Retinal pigment epithelial cell (primary cell): ENCODE data around the gene GABBR2.

Experiments
- DNase-seq: peaks from one replicate; pipeline ENCODE4 v3.0.0-alpha.2; 2010; ENCODE audit warnings: low read depth
- H3K4me3 ChIP-seq: 2 replicates; pipeline ENCODE4 v1.5.1; 2011; ENCODE audit warnings: mild to moderate bottlenecking, low read length, control low read depth, moderate library complexity
- CTCF ChIP-seq: conservative IDR thresholded peaks from 2 replicates; pipeline ENCODE4 v1.5.1; 2011; ENCODE audit warnings: low read depth, low read length, control low read depth, inconsistent platforms

The GABBR2 gene

DNA sequence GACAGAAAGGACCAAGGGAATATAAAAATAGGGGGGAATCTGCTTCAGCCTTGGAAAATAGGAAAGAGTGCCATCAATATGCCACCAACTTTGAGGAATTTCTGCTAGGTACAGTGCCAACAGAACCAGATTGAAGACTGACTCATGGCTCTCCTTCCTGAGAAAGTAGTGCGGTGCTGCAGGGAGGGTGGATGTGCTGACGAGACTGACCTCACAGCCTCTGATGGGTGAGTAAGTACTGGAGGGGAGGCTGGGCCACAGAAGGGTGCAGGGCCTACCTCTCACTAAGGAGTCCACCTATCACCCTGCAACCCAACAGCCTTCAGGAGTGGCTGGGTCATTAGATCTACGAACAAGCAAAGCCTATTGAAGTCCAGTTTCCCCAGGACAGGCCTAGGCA lies 187.6 kb downstream of the GABBR2 start:
- no peak for TF ChIP-seq CTCF
- no peak overlapping the region for H3K4me3 ChIP-seq
- no peak for DNase-seq

DNA sequence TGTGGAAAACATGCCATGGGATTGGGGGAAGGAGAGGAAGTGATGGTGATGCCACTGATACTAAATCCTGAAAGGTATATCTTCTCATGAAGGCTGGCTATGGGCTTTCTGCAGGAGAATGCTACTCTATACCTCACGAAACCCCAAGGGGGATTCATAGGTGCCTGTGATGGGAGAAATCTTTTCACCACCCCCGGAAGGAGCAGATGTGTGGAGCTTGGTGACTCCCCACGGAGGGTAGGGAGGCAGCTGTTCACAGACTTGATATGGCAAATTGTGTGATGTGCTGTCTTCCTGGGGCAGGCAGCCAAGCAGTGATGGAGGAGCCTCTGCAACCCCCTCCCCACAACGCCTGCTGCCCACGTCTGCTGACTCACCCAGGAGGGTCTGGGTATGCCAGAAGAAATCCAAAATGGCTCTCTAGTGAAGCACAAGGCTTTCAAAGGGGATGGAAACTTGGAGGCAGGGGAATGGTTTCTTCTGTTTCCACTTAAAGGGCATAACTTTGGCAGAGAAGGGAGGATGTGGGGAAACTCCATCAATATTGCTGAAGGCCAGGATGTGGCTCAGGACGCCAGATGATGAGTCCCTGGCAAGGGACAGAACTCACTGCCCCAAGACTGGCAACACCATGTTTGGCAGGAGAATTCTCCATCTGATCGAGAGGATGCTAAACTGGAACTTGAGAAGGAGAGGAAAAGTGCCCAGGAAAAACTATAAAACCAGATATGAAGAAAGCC lies 188.3 kb downstream of the GABBR2 start:
- DNase-seq, result no peak
- H3K4me3 ChIP-seq, result no peak overlapping the region
- TF ChIP-seq CTCF, result no peak

DNA sequence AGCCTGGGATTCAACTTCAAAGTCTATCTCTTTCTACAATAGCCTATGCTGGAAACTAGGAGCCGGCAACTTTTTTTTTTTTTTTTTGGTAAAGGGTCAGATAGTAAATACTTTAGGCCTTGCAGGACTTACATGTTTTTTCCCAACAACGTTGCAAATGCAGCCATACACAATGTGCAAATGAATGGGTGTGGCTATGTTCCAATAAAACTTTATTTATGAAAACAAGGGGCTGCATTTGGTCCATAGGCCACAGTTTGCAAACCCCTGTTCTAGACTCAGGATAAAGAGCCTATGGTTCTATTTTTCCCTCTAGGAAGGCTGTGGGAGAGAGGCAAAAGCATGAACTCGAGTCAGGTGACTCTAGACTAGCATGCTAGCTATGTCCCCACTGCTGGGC lies 189.1 kb downstream of the GABBR2 start:
- DNase-seq, result no peak
- no peak for TF ChIP-seq CTCF
- no peak overlapping the region for H3K4me3 ChIP-seq

GRCh38 chr9:98518556-98518955 lies 190.2 kb downstream of the GABBR2 start:
- TF ChIP-seq CTCF, result no peak
- H3K4me3 ChIP-seq, result no peak overlapping the region
- DNase-seq, result no peak

- H3K4me3 ChIP-seq, result no peak overlapping the region
- no peak for TF ChIP-seq CTCF
- DNase-seq, result no peak
These were observed 191.0 kb downstream of the GABBR2 start for GRCh38 chr9:98517761-98518160.

DNA sequence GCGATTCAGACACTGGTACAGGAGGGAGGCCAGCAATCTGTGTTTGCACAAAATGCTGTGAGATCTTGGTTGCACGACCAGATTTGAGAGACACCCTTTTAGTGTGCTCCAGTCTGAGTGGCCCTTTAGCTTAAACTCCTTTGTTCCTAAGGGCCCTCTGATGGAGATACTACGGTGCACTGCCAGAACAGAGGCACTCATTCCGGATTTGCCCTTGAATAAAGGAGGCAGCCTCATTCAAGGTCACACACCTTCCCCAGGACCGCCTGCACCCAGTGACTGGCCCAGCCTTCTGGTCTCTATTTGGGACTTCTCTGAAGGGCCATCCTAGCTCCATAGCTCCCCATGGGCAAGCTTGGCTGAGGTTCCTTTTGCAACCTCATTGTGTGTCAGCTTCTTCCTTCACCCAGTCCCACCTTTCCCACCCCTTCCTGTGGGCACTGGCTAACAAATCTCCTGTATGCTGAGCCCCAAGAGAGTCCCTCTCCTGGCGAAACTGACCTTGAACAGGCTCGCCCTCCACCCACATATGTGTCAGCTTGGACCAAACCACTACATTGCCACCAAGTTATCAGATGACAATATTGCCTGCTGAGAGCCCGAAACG lies 191.7 kb downstream of the GABBR2 start:
- no peak overlapping the region for H3K4me3 ChIP-seq
- DNase-seq, result no peak
- no peak for TF ChIP-seq CTCF
